KMS-11 (cell line): Measurements from ENCODE around the gene S100A5.

Source experiments
- H2AFZ ChIP-seq: fragments of 200-600 bp; sonication (generic); 2 replicates; pipeline ENCODE4 v1.6.1; 2016; ENCODE audit warnings: antibody characterized with exemption, mixed run types, low read depth
- H3K27ac ChIP-seq: fragments of 200-600 bp; sonication (generic); 2 replicates; pipeline ENCODE4 v1.6.1; 2016; ENCODE audit warnings: mild to moderate bottlenecking, mixed run types
- H3K27me3 ChIP-seq: fragments of 200-600 bp; sonication (generic); 2 replicates; pipeline ENCODE4 v1.6.1; 2017; ENCODE audit warnings: mild to moderate bottlenecking, low read depth, mixed run types, moderate library complexity; ENCODE audit not compliant: insufficient read depth
- H3K36me3 ChIP-seq: fragments of 200-600 bp; sonication (generic); 2 replicates; pipeline ENCODE4 v1.6.1; 2017; ENCODE audit warnings: mild to moderate bottlenecking, mixed run types; ENCODE audit not compliant: insufficient read depth
- H3K4me1 ChIP-seq: fragments of 200-600 bp; sonication (generic); 2 replicates; pipeline ENCODE4 v1.6.1; 2016; ENCODE audit warnings: mild to moderate bottlenecking, low read depth, mixed run types; ENCODE audit not compliant: poor library complexity, severe bottlenecking
- H3K4me2 ChIP-seq: fragments of 200-600 bp; sonication (generic); 2 replicates; pipeline ENCODE4 v1.7.0; 2016; ENCODE audit warnings: mild to moderate bottlenecking, mixed run types
- H3K4me3 ChIP-seq: fragments of 200-600 bp; sonication (generic); IDR thresholded peaks from 2 replicates; pipeline ENCODE4 v1.6.1; 2017; ENCODE audit warnings: low read depth, low read length, mixed read lengths; ENCODE audit not compliant: insufficient read depth
- H3K79me2 ChIP-seq: fragments of 200-600 bp; sonication (generic); 2 replicates; pipeline ENCODE4 v1.6.1; 2016; ENCODE audit warnings: low read depth, mixed run types; ENCODE audit not compliant: insufficient read depth
- H3K9ac ChIP-seq: fragments of 200-600 bp; sonication (generic); 2 replicates; pipeline ENCODE4 v1.6.1; 2016; ENCODE audit warnings: mild to moderate bottlenecking, mixed run types
- H4K20me1 ChIP-seq: fragments of 200-600 bp; sonication (generic); 2 replicates; pipeline ENCODE4 v1.6.1; 2016; ENCODE audit warnings: mild to moderate bottlenecking, mixed run types; ENCODE audit not compliant: insufficient read depth
- TF ChIP-seq, protein P1 (sequence below): fragments of 200-600 bp; sonication (generic); conservative IDR thresholded peaks from 2 replicates; pipeline ENCODE4 v1.6.1; 2017; ENCODE audit warnings: low read depth, mild to moderate bottlenecking, antibody characterized with exemption, low read length, moderate library complexity, mixed read lengths

The S100A5 gene

DNA sequence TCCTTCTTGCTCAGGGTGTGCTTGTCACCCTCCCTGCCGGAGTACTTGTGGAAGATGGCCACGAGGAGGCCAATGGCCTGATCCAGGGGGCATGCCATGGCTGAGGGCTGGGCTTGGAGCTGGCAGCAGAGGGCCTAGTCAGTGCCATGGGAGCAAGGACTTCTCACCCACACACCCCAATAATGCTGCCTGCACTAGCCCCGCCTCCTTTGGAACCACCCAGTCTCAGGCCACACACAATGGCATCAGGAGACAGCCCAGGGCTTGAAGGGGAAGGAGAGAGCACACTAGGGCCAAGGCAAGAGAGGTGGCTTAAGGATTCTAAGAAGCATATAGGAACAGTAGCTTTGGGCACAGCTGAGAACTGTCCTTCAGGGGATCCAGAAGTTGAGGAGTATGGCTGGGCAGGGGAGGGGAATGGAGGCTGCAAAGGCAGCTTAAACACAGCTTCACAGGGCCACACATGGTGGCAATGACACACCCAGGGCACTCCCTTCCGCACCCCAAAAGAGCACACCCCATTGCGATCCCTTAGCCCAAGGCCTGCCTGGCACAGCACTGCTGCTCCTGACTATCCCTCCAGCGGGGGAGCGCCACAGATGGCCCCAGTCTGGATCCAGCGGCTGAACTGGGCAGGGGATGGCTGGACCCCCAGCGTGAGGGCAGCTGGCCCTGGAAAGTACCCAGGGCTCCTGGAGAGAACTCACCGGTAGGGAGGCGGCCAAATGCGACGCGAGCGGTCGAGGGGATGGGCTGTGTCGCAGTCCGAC lies 5.3 kb downstream of the S100A5 start, which contains the start of gene S100A6:
TSS of gene S100A6 (minus strand) at position 750 of the 770 bp plus-strand sequence. CDS start at position 98, 652 bp downstream.
- Histone ChIP-seq H3K79me2 (no peaks in the 10 kb centered on the region), H3K9ac (peak within 1 kb of the TSS; percentile 76), H3K4me1 (peaks cover 16% of the 10 kb centered on the region), H3K4me2 (peak within 1 kb of the TSS; percentile 91), H3K27ac (peak within 1 kb of the TSS; percentile 58), H4K20me1 (no peaks in the 10 kb centered on the region), H3K36me3 (no peaks in the 10 kb centered on the region), H3K4me3 (peak within 1 kb of the TSS; percentile 95), H3K27me3 (no peaks in the 10 kb centered on the region), H2AFZ (peak within 1 kb of the TSS; percentile 84)
- TF ChIP-seq, protein P1, sequence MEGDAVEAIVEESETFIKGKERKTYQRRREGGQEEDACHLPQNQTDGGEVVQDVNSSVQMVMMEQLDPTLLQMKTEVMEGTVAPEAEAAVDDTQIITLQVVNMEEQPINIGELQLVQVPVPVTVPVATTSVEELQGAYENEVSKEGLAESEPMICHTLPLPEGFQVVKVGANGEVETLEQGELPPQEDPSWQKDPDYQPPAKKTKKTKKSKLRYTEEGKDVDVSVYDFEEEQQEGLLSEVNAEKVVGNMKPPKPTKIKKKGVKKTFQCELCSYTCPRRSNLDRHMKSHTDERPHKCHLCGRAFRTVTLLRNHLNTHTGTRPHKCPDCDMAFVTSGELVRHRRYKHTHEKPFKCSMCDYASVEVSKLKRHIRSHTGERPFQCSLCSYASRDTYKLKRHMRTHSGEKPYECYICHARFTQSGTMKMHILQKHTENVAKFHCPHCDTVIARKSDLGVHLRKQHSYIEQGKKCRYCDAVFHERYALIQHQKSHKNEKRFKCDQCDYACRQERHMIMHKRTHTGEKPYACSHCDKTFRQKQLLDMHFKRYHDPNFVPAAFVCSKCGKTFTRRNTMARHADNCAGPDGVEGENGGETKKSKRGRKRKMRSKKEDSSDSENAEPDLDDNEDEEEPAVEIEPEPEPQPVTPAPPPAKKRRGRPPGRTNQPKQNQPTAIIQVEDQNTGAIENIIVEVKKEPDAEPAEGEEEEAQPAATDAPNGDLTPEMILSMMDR = no peak

DNA sequence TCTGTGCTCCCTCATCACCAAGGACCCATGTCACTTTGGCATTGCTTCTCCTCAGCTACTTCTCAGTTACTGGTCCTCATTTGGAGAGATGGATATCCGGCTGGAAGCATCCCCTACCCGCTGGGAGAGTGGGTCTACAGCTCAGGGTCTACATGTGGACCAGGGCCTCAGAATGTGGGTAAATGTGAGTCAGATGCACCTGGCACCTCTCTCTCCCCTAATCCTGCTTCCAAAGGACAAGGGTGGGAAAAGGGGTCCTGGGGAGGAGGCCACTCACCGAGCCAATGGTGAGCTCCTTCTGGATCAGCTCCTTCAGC lies 5.9 kb downstream of the S100A5 start:
- Histone ChIP-seq H3K27ac (no peak overlapping the region), H3K4me3 (no peak overlapping the region), H3K4me2 (peak overlapping the region; percentile 74), H2AFZ (peak overlapping the region; percentile 75; the same call in 1 of the 2 replicates), H3K4me1 (peaks cover 16% of the 10 kb centered on the region), H4K20me1 (no peaks in the 10 kb centered on the region), H3K36me3 (no peaks in the 10 kb centered on the region), H3K79me2 (no peaks in the 10 kb centered on the region), H3K9ac (peak overlapping the region; percentile 76; the same call in 1 of the 2 replicates), H3K27me3 (no peaks in the 10 kb centered on the region)
- TF ChIP-seq, protein P1 = no peak

DNA sequence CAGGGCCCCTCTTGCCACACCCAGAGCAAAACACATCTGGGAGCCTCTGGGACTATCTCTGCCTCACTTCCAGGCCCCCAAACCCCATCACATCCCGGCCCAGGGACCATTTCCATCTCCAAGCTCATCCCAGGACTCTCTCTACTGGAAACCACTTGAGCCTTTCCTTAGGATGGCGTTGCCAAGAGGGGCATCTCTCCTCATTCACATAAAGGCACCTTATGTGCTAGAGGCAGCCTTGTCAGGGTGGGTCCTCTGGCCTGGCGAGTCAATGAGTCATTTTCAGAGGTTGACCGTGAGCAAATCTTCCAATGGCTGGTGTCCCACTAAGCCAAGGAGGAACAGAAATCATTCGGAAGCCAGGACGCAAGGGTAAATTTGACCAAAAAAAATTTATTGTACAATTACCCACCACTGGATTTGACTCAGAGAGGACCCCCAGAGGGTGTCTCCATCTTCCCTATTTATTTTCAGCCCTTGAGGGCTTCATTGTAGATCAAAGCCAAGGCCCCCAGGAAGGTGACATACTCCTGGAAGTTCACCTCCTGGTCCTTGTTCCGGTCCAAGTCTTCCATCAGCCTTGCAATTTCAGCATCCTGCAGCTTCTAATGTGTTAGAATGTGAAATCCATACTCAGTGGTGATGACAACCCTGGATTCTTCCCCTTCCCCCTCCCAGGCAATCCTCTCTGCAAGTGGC lies 6.4 kb downstream of the S100A5 start:
- H3K4me3 ChIP-seq = no peak overlapping the region
- TF ChIP-seq, protein P1 = no peak
- H3K36me3 ChIP-seq = no peaks in the 10 kb centered on the region
- H3K27me3 ChIP-seq = no peaks in the 10 kb centered on the region
- H4K20me1 ChIP-seq = no peaks in the 10 kb centered on the region
- H3K4me2 ChIP-seq = no peak overlapping the region; the same call in 1 of the 2 replicates
- no peak overlapping the region for H2AFZ ChIP-seq
- H3K4me1 ChIP-seq = peaks cover 16% of the 10 kb centered on the region
- no peak overlapping the region for H3K9ac ChIP-seq
- H3K79me2 ChIP-seq = no peaks in the 10 kb centered on the region
- no peak overlapping the region for H3K27ac ChIP-seq

DNA sequence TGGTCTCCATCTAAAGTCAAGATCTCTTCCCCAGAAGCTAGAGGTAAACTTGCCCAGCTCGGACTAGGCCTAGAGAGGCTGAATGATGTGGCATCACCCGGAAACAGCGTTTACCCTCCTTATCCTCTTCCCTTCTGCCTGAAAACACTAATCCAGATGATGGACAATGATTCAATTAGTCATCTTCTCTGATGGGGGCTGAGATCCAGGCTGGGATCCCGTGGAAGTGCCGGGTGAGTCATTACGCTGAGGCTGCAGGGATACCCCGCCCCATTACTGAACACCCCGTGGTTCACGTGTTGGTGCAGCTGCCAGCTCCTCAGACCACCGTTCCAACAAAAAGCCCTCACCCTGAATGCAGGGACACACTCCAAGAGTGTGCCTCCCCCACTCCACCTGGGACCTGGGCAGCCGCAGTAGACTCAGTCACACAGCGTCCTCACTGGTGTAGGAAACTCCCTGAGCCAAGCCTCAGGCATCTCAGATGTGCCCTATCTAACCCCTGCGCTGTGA lies 7.0 kb downstream of the S100A5 start:
- H3K9ac ChIP-seq = no peak overlapping the region
- H3K27ac ChIP-seq = no peak overlapping the region
- H2AFZ ChIP-seq = no peak overlapping the region

More for the DNA sequence above, 7.0 kb downstream of the S100A5 start:
- Histone ChIP-seq H4K20me1 (no peaks in the 10 kb centered on the region), H3K4me1 (peaks cover 16% of the 10 kb centered on the region), H3K79me2 (no peaks in the 10 kb centered on the region), H3K4me3 (no peak overlapping the region), H3K27me3 (no peaks in the 10 kb centered on the region), H3K36me3 (no peaks in the 10 kb centered on the region), H3K4me2 (no peak overlapping the region)
- TF ChIP-seq, protein P1 = no peak
